GM18511 (cell line): Measurements from ENCODE around the gene CALB2.

Experiments used
- ATAC-seq: cut with Tn5 transposase; IDR thresholded peaks from one replicate; pipeline ENCODE4 v1.9.1; 2021; ENCODE audit warnings: mild to moderate bottlenecking, moderate library complexity; ENCODE audit not compliant: unreplicated experiment

Gene CALB2

DNA sequence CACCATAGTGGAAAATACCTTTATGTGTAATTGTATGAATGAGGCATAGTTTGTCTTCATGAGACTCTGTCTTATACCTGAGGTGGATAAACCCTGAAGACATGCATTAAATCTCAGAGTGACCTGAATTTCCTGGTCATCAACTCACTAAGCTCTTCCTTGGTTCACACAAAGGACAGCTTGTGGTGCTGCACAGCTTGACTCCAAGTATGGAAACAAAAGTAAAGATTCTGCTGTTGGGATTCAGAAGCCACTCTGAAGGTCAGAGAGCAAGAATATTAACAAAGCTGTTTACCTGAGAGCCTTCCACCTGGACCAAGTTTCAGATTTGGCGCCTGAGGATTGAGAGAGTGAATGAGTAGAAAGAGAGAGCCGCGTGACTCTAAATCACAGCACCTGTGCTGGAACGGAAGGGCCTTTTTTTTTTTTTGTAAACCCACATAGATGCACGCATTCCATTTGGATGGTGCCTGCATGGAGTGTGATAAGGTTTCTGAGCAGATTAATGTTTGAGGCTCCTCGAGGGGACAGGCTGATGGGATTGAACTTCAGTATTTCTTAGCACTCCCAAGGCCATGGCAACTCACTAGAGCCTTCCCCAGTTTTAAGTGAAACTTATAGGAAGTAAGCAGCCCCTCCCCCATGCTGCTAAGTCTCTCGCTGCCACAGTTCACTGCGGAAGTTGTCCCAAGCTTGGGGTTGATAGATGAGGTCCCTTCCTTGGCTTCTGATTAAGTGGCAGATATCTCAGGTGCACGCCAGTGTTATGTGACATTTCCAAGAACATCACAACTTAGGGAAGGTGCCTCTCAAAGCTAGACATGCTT lies 28.7 kb downstream of the CALB2 start:
- ATAC-seq, result no peak

DNA sequence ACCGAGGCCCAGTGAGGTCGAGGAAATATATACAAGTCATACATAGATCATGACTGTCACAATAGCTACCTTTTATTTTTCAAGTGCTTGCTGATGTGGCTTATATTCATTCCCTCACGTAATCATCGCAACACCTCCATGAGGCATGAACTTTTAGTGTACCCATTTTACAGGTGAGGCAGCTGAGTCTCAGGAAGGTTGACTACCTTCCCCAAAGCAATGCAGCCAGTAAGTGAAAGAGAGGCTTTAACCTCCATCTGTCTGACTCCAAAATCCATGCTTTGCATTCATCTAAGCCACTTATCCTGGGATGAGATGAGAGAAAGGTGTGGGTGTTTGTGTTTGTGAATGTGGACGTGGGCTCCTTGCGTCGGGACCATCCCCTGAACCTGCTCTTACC lies 30.8 kb downstream of the CALB2 start:
- ATAC-seq, result no peak

DNA sequence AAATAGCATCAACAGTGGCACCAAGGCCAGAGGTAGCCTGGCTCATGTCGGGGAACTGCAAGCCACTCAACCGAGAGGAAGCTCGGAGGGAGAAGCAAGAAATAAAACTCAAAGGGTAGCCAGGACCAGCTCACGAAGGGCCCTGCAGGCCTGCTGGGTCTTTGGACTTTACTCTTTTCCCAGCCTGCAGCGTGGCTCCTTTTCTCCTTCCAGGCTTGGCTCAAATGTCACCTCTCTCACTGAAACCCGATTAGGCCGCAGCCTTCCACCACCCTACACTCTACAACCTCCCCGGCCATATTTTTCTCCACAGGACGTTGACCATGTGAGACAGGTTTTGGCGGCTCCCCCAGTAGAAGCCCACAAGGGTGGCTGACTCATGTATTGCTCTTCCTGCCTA lies 38.1 kb downstream of the CALB2 start:
- ATAC-seq, result no peak

DNA sequence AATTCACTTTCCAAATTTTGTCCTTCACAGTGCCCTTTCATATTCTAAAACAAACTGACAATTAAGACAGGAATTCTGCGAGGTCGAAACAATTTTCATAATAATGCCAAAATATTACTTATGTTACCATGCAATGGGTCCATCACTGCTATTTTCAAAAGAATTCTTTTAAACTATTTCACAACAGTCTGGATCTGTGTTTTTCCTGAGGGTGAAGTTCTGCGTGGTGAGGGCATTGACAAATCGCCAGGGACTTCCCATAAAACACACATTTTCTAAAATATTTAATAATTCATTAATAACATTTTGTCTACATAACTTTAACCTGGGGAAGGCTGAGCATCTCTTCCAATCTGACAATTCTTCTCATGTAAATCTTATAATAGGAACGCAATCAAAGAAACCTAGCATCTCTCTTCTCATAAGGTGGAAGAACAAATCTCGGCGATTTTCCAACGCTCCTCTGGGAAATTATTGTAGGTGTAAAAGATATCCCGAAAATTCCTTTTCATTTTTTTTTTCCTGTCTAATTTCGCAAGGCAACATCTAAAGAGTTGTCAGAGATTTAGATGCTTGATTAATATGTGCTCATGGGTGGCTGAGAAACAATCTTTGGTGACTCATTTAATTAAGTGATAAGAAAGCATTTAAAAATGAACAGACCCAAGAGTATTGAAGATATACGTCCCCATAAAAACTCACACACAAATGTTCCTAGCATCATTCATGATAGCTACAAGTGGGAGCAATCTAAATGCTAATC lies 41.5 kb downstream of the CALB2 start:
- ATAC-seq, result no peak

DNA sequence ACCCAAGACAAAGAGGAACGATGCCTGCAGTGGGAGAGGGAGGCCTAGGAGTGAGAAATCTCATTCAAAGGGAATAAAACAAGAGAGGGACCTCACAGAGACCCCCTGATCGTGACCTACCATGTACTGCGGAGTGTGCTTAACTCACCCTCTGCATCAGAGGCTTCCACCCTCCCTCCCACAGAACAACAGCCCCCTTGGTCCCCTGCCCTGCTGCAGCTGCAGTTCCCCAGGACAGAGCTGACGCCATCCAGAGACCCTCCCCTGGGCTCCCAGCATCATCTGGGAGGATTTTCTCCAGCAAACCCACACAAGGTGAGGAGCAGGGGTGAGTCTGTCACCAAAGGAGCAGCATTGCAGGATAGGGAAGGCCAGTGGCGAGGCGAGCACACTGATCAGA lies 43.5 kb downstream of the CALB2 start:
- ATAC-seq, result no peak

DNA sequence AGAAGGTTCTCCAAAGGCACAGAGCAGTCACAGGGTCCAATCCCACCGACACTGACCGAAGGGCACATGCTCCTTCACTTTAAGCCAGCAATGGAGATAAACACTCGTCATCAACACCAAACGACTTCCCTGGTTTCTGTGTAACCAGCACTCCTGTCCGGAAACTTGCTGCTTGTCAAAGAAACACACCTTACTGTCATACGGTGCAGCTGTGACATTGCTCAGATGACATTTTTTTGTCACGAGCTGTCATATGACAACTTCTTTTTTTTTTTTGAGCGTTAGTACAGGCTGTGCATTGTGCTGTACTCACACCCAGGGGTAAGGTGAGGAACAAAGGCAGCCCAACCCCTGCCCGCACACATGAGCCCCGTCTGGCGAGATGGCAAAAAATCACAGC lies 44.2 kb downstream of the CALB2 start:
- no peak for ATAC-seq

DNA sequence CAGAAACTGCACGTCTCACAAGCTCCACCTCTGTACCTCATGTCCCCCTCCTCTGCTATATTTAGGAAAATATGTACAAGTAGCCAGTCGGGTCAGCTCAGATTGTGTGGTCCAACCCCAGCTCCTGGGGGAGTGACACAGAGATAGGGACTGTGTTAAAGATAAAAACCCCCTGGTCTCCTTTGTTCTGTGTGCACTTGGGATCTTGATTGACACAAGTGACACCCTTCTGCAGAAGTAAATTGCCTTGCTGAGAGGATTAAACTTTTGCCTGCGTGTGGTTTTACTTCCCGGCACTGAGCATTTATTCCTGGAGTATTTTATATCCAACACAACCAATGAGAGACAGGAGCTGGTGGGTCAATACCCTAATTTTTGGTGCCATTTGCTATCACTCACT lies 45.8 kb downstream of the CALB2 start:
- ATAC-seq, result no peak

DNA sequence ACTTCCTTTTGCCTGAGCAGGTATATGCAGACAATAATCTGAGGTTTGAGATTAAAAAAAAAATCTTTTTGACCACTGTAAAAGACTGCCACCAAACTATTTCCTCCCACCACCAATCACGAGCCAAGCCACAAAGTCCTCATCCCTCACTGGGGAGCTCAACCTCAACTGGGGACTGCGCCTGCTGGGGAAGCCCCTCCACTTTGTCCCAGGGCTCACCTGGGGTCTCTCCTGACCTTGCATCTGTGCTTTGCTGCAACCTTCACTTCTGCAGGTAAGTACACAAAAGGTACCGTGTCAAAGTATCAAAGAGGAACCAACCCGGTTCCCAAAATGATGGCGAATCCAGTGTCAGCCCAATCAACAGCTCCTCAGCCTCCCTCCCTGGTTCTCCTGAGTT lies 47.8 kb downstream of the CALB2 start:
- no peak for ATAC-seq

DNA sequence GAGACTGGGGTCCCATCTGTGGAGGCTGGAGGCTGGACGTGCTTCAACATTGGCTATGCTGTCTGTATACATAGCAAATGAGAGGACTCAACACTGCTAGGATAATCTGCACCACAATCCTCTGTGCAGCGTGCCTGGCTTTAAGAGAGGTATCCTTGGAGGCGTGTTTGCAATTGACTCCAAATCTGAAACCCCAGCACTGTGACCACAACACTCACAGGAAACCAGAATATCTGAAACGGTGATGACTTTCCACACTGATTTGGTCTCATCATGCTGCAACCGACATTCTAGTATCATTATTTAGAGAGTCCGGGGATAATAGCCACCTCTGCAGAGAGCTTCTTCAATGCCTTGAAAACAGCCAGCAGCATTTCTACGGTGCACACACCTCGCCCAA lies 48.2 kb downstream of the CALB2 start:
- ATAC-seq, result no peak

DNA sequence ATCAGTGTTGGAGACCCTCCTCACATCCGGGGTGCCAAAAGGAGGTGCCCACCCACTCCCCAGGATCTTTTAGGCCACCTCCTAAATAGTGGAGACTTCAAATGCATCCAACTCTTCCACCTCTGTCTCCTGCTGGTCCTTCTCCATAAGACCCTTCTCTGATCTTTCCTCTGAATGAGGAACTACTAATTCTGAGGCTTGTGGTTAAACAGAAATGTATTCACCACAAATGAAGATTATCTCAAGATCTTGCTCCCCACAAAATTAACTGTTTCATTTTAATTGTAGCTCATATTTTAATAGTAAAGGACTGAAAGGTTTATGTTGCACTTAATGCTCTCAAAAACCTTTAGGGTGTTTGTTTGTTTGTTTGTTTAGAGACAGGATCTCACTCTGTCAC lies 49.2 kb downstream of the CALB2 start:
- no peak for ATAC-seq

DNA sequence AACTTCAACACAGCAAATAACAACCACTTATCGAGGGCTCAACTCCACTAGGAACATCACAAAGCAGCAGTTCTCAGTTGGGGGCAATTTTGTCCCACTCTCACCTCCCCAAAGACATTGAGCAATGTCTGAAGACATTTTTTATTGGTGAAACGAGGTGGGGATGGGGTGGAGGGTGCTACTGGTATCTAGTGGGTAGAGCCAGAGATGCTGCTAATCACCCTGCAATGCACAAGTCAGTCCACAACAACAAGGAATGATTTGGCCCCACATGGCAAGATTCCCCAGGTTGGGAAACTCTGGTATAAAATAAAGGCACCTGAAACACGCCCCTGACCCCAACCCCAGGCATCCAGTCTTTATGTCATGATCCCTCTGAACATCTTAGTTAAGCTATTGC lies 50.0 kb downstream of the CALB2 start:
- ATAC-seq, result no peak

DNA sequence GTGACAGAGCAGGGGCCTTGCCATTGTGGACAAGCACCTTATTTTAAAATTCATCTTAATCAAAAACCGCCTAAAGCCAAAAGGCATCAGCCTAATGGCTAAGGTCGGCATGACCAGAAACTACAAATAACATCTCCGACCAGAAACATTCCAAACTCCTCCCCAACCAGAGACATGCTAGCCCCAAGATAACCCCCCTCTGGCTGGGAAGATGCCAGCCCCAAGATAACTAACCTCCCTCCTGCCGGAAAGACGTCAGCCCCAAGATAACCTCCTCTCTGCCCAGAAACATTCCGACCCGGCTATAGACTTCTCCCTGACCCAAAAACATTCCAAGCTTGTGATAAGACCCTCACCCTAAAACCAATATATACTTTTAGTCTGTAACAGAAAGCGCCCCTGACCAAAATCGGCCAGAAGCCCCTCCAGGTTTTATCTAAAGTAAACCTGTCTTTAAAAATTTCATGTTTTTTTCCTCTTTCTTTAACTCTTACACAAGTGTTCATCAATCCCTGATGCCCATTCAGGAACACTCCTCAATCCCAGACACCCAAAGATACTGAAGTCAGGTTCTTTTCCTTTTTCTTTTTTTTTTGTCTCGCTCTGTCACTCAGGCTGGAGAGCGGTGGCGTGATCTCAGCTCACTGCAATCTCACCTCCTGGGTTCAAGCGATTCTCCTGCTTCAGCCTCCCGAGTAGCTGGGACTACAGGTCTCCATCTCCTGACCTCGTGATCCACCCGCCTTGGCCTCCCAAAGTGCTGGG lies 50.7 kb downstream of the CALB2 start:
- ATAC-seq, result no peak

DNA sequence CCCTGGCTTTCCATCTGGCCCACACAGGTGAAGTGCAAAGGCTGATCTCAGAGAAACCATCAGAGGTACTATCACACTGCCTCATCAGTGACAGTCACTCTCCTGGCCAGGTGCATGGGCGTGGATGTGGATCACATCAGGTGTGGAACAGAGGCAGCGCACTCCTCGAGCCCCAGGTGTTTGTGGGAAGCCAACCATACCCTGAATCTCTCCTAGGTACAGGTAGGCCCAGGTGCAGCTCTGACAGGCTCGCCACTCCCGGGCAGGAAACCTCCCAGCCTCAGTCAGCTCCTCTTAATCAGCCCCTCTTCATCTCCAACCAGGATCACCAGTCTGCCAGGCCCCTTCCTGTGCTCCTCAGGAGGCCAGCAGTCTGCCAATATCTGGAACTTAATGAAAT lies 51.6 kb downstream of the CALB2 start:
- ATAC-seq, result no peak

DNA sequence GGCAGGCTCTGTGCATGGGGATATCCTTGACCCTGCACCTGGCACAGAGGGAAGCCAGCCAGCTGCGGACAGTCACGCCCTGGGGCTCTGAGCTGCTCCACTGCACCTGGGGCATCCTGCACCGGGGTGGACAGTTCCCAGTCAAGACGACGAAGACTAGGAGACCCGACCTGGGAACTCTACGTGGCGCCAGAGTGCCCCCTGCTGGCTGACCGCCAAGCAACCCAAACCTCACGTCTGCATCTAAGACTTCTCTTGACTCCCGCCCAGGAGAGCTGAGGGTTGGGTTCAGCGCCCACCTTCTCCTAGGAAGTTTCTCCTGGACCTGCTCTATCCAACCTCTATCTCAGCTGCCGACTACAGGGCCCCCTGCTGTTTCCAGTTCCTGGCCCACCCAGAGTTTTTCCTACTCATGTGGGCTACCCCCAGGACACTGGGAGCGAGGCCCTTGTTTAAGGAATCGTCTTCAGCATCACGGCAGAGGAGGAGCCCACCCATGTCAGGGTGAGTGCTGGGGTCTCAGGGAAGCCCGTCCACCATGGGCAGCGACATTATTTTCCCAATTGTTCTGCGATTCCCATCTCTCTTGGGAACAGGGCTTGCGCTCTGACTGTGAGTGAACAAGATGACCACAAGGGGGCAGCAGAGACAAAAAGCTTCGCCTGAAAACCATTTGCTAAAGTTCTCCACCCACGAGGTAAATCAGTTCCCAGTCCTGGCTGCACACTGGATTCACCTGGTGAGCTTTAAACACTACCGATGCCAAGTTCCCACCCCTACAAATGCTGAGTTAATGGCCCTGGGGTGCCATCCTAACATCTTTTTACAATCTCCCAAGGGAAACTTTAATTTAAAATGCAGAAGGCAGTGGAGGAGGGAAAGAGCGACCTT lies 54.0 kb downstream of the CALB2 start:
- peak; percentile 61 for ATAC-seq

DNA sequence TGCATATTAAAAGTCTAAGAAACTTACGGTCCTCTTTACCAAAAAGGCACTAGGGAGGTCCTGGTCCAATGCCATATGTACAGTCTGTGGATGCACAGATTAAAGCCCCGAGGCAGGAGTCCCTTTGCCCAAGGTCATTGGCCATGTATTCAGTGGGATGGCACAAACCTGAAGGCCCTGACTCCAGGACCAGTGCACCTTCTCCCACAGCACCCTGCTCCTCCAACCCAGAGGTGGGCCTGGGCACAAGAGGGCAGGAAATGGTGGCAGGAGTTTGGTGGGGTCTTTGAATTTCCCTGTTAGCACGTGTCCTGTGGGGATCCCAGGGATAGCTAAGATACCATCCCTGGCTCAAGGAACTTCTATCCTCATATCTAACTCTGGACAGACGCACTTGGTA lies 54.8 kb downstream of the CALB2 start:
- no peak for ATAC-seq

DNA sequence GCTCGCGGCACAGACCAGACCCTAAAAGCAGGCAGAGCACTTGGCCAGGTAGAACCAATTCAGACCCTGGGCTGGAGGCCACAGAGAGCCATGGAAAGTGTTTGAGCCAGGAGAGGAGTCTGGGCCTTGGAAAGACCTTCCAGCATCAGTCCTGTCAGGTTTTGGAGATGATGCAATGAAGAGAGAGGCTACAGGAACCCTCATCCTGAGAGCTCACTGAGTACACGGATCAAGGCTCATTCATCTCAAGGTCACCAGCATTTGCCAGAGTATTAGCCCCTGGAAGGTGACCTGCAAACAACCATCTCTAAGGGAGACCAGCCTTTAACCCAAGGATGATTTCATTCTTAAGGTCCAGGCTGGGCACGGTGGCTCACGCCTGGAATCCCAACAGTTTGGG lies 55.5 kb downstream of the CALB2 start:
- ATAC-seq, result no peak

DNA sequence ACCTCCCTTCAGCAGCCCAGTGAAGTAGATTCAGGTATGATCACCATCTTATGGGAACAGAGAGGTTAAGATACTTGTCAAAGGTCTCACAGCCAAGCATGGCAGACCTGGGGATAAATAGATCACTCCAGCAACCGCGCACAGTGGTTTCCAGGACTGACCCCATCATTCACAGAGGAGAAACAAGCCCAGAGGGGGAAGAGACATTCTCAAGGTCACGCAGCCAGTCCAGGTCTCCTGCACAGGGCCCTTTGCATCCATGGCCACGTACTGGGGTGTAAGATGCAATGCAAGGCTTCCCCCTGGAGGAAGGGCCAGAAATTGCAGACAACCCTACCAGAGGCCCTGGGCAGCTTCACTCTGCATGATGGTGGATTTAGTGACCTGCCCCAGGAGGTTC lies 63.4 kb downstream of the CALB2 start:
- no peak for ATAC-seq

DNA sequence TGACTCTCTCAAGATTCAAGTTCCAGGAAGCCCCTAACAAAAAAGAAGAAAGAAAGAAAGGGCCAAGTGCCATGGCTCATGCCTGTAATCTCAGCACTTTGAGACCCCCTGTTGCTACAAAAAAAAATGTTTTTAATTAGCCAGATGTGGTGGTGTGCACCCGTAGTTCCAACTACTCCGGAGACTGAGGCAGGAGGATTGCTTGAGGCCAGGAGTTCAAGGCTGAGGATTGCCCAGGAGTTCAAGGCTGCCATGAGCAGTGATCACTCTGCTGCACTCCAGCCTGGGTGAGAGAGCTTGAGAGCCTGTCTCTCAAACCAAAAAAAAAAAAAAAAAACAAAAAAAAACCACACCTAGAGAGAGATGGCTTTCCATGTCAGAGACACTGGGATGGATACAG lies 64.5 kb downstream of the CALB2 start:
- ATAC-seq, result no peak

DNA sequence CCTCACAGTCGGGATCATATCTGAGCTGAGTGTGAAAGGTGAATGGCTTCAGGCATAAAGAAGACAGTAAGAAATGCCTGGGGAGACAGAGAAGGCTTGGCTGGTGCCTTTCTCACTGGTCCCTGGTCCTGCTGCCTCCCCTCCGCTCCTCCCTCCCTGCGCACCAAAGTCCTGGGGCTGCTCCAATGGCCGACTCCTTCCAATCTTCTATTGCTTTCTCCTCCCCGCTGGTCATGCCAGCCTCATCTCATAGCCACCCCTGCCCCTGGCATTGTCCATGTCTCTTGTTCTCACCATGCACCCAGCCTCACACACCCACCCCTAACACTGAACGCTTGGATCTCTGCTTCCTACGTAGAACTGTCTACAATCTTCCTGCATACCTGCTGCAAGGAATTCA lies 65.3 kb downstream of the CALB2 start:
- no peak for ATAC-seq

DNA sequence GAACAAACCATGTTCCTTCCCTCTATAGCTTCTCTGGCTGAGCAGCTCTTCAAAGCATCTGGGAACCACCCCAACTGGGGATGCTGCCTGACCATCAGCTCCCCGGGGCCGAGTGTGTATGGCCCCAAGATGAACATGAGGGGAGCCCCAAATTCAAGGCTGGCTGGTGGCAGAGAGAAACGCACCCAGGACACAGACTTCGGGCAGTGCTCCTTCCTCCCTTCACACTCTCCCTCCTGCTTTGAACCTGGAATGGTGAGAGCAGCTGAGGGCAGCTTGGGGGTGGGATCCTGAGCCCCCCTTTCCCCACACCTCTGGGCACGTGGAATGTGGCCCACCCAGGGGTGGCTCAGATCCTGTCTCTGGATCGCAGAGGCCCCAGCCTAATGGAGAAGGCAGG lies 66.1 kb downstream of the CALB2 start:
- no peak for ATAC-seq

DNA sequence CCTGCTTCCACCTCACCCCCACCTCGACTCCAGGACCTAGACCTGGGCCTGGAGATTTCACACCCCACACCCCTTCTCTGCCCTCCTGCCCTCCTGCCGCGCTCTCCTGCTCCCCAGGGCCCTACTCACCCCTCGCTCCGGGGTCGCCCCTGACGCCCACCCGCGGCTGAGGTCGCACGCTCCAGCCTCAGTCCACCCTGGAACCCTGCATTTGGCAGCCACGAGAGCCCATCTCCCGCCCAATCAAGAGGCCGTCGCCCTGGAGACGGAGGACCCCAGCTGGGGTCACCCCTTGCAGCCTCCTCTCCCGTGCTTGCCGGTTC lies 67.2 kb downstream of the CALB2 start:
- ATAC-seq, result no peak
